Measurements from ENCODE around the gene TPD52L3.

TPD52L3 gene

DNA sequence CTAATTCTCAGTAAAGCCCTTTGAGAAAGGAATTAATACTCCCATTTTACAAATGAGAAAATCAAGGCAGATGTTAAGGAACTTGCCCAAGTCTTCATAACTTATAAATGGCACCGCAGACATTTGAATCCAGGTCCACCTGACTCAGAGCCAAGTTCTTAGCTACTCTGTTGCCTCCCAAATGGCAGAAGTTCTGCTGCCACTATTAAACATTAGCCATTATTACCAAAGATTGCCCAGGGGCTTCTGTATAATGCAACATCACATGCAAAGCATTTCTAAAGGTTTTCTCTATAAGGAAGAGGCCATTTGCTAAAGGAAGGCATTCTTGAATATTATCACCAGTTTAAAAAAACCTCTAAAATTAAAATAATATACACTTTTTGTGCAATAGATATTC lies 28.3 kb downstream of the TPD52L3 start:
- Histone ChIP-seq H3K4me1 (ENCODE audit: control insufficient read depth, low read length) (peaks cover 26% of the 10 kb centered on the region), H3K9me2 (replicated peaks; ENCODE audit: control insufficient read depth, low read length) (no peaks in the 10 kb centered on the region), H3K4me3 (ENCODE audit: low read length) (no peak overlapping the region), H3K4me2 (ENCODE audit: low read length) (no peak overlapping the region), H3K79me2 (ENCODE audit: control insufficient read depth, low read length) (no peaks in the 10 kb centered on the region), H3K9me3 (ENCODE audit: control insufficient read depth, insufficient read depth, low read length) (no peaks in the 10 kb centered on the region), H3F3A (ENCODE audit: control insufficient read depth, insufficient read depth) (peaks cover 6% of the 10 kb centered on the region; the same call in 1 of the 2 replicates), H4K20me1 (ENCODE audit: control insufficient read depth, insufficient read depth, low read depth, low read length) (no peaks in the 10 kb centered on the region), H3K27ac (ENCODE audit: low read depth, low read length) (no peak overlapping the region), H3K27me3 (ENCODE audit: control insufficient read depth, low read length) (no peaks in the 10 kb centered on the region), H3K36me3 (ENCODE audit: control insufficient read depth, low read length) (no peaks in the 10 kb centered on the region)
- no peak for TF ChIP-seq EZH2phosphoT487 (IDR thresholded peaks at IDR 0.05; ENCODE audit: borderline replicate concordance, low read length)
- TF ChIP-seq, protein P1, sequence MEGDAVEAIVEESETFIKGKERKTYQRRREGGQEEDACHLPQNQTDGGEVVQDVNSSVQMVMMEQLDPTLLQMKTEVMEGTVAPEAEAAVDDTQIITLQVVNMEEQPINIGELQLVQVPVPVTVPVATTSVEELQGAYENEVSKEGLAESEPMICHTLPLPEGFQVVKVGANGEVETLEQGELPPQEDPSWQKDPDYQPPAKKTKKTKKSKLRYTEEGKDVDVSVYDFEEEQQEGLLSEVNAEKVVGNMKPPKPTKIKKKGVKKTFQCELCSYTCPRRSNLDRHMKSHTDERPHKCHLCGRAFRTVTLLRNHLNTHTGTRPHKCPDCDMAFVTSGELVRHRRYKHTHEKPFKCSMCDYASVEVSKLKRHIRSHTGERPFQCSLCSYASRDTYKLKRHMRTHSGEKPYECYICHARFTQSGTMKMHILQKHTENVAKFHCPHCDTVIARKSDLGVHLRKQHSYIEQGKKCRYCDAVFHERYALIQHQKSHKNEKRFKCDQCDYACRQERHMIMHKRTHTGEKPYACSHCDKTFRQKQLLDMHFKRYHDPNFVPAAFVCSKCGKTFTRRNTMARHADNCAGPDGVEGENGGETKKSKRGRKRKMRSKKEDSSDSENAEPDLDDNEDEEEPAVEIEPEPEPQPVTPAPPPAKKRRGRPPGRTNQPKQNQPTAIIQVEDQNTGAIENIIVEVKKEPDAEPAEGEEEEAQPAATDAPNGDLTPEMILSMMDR (IDR thresholded peaks at IDR 0.05; ENCODE audit: low read depth, low read length, poor library complexity, severe bottlenecking) = no peak

DNA sequence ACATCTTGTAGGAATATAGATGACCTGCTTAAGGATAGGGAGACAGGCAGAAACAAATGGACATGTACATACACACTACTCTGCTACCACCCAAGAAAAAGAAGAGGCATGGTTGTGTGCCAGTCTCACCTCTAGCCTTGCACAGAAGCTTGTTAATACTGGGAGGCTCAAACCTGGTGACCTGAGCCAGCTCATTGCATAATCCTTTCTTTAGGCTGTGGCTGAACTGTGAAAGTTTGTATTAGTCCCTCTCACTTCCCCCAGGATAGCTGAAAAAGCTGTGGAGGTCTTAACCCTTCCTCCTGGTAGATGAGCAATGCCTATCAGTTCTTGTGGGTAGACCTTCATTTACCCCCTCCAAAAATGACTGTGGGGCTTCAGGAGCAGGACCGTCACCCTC lies 28.7 kb downstream of the TPD52L3 start:
- no peaks in the 10 kb centered on the region for H4K20me1 ChIP-seq (ENCODE audit: control insufficient read depth, insufficient read depth, low read depth, low read length)
- H3K4me2 ChIP-seq (ENCODE audit: low read length) = no peak overlapping the region
- no peaks in the 10 kb centered on the region for H3K79me2 ChIP-seq (ENCODE audit: control insufficient read depth, low read length)

DNA sequence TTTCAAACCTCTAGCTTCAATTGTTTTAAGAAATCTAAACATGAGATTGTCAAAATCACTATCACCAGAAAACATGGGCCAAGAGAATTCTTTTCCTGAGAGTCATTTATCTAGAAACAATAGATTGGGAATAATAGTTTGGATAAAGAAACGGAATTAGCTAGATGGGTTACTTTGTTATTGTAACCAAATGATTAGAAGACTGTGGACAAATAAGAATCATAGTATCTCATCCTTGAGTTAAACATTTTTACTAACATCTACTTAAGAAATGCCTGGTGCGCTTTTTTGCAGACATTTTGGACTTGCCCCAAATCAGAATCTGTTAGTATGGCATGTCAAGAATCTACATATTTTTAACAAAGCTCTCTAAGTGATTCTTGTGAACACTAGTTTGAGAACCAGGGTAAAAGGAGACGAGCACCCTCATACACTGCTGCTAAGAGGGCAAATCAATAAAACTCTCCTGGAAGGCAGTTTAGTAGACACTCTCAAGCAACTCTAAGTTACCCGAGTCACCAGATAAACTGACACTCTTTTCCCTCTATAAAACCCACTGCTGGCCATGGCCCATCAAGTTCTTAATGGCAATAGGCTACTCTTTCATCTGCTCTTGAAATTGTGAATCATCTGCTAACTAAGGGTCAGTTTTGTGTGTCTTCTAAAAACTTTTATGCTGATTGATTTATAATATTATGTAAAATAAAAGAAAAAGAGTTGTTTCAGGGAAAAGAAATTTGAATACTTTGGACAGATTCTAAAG lies 39.1 kb downstream of the TPD52L3 start:
- peaks cover 24% of the 10 kb centered on the region for H3K9me3 ChIP-seq (ENCODE audit: control insufficient read depth, insufficient read depth, low read length)
- no peak overlapping the region for H3K27ac ChIP-seq (ENCODE audit: low read depth, low read length)
- H3K27me3 ChIP-seq (ENCODE audit: control insufficient read depth, low read length) = no peaks in the 10 kb centered on the region
- no peaks in the 10 kb centered on the region for H3K79me2 ChIP-seq (ENCODE audit: control insufficient read depth, low read length)
- H3K4me3 ChIP-seq (ENCODE audit: low read length) = no peak overlapping the region
- no peak overlapping the region for H3K4me2 ChIP-seq (ENCODE audit: low read length)
- H3K36me3 ChIP-seq (ENCODE audit: control insufficient read depth, low read length) = no peaks in the 10 kb centered on the region; the same call in 1 of the 2 replicates
- no peak for TF ChIP-seq EZH2phosphoT487 (IDR thresholded peaks at IDR 0.05; ENCODE audit: borderline replicate concordance, low read length)
- TF ChIP-seq, protein P1 (IDR thresholded peaks at IDR 0.05; ENCODE audit: low read depth, low read length, poor library complexity, severe bottlenecking) = no peak
- H4K20me1 ChIP-seq (ENCODE audit: control insufficient read depth, insufficient read depth, low read depth, low read length) = no peaks in the 10 kb centered on the region
- no peaks in the 10 kb centered on the region for H3F3A ChIP-seq (ENCODE audit: control insufficient read depth, insufficient read depth)
- H3K4me1 ChIP-seq (ENCODE audit: control insufficient read depth, low read length) = no peaks in the 10 kb centered on the region
- H3K9me2 ChIP-seq (replicated peaks; ENCODE audit: control insufficient read depth, low read length) = no peaks in the 10 kb centered on the region

More for the DNA sequence above, 28.7 kb downstream of the TPD52L3 start:
- H3K4me3 ChIP-seq (ENCODE audit: low read length) = no peak overlapping the region
- H3K4me1 ChIP-seq (ENCODE audit: control insufficient read depth, low read length) = peaks cover 26% of the 10 kb centered on the region
- H3K27me3 ChIP-seq (ENCODE audit: control insufficient read depth, low read length) = no peaks in the 10 kb centered on the region
- H3K9me3 ChIP-seq (ENCODE audit: control insufficient read depth, insufficient read depth, low read length) = no peaks in the 10 kb centered on the region
- H3K9me2 ChIP-seq (replicated peaks; ENCODE audit: control insufficient read depth, low read length) = no peaks in the 10 kb centered on the region
- H3K27ac ChIP-seq (ENCODE audit: low read depth, low read length) = no peak overlapping the region
- H3K36me3 ChIP-seq (ENCODE audit: control insufficient read depth, low read length) = no peaks in the 10 kb centered on the region
- H3F3A ChIP-seq (ENCODE audit: control insufficient read depth, insufficient read depth) = peaks cover 6% of the 10 kb centered on the region; the same call in 1 of the 2 replicates
- TF ChIP-seq, protein P1 (IDR thresholded peaks at IDR 0.05; ENCODE audit: low read depth, low read length, poor library complexity, severe bottlenecking) = no peak
- no peak for TF ChIP-seq EZH2phosphoT487 (IDR thresholded peaks at IDR 0.05; ENCODE audit: borderline replicate concordance, low read length)

Data from DOHH2 (cell line).